GM12878 (cell line): Measurements from ENCODE around the gene WASF2.

Experiments used
- BACH1 ChIP-seq: fragments of 450-650 bp; IDR thresholded peaks from 2 replicates; pipeline ENCODE4 v1.6.1; 2017; ENCODE audit warnings: mild to moderate bottlenecking, borderline replicate concordance
- CTCF ChIP-seq, 3 experiments: IDR thresholded peaks in 2 of 3; conservative IDR thresholded peaks in 1 of 3; 2 replicates each; pipeline ENCODE4 v1.5.1; 2011; ENCODE audit warnings: low read depth in 3 of 3, low read length in 3 of 3, mild to moderate bottlenecking in 3 of 3, control low read depth in 2 of 3, moderate library complexity in 2 of 3, inconsistent platforms in 1 of 3, mixed read lengths in 1 of 3; ENCODE audit not compliant: control insufficient read depth in 2 of 3, insufficient read depth in 1 of 3; ENCODE audit errors: extremely low read depth in 1 of 3
- POLR2AphosphoS5 ChIP-seq: IDR thresholded peaks from 2 replicates; pipeline ENCODE4 v1.6.1; 2011; ENCODE audit warnings: mild to moderate bottlenecking, low read length, inconsistent platforms
- ZNF24 ChIP-seq: fragments of 450-650 bp; IDR thresholded peaks from 2 replicates; pipeline ENCODE4 v1.6.1; 2017; ENCODE audit warnings: antibody characterized with exemption, mild to moderate bottlenecking
- ZZZ3 ChIP-seq: IDR thresholded peaks from 2 replicates; pipeline ENCODE4 v1.6.1; 2011; ENCODE audit warnings: low read depth; ENCODE audit not compliant: control insufficient read depth, insufficient read length

GRCh38 chr1:27448982-27449381, 41.0 kb downstream of the WASF2 start:
- TF ChIP-seq POLR2AphosphoS5 = no peak
- TF ChIP-seq ZNF24 = no peak
- no peak for TF ChIP-seq CTCF (IDR thresholded peaks at IDR 0.05 in 2 of 3, conservative IDR thresholded peaks at IDR 0.05 in 1 of 3; ENCODE audit: control insufficient read depth in 2 of 3, extremely low read depth in 1 of 3, insufficient read depth in 1 of 3, low read depth in 3 of 3, low read length in 3 of 3)
- TF ChIP-seq ZZZ3 = no peak
- TF ChIP-seq BACH1 = no peak
